GM10266 (cell line): ENCODE data around the gene PPARGC1A.

Source experiments
- DNase-seq: peaks from one replicate; pipeline ENCODE4 v3.0.0; 2012; ENCODE audit errors: extremely low spot score
- CTCF ChIP-seq: IDR thresholded peaks from 2 replicates; pipeline ENCODE4 v1.5.1; 2012; ENCODE audit warnings: mild to moderate bottlenecking, low read depth; ENCODE audit not compliant: control insufficient read depth, insufficient read depth; ENCODE audit errors: missing control alignments

Gene PPARGC1A

GRCh38 chr4:23922541-23923111 lies 32.8 kb upstream of the PPARGC1A start:
- no peak for TF ChIP-seq CTCF
- DNase-seq: no peak

- DNase-seq: no peak
- TF ChIP-seq CTCF: no peak
These were observed 32.2 kb upstream of the PPARGC1A start for GRCh38 chr4:23922013-23922412.

DNA sequence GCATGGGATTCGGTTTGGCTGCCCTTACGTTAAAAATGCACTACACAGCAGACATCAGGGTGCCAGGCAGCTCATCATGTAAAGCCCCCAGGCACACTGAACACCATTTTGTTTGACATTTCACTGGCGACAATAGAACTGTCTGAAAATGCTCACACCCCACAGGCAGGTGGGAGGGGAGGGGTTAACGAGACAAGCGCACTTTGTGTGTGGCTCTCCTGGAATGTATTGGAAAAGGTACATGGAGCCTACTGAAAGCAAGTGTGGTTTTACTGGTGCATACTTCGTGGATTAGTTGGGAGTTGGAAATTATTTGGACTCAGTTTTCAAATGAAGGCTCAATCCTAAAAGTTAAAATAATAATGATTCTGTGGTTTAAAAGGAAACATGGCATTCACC lies 31.6 kb upstream of the PPARGC1A start:
- no peak for DNase-seq
- no peak for TF ChIP-seq CTCF

GRCh38 chr4:23920716-23921446 lies 31.0 kb upstream of the PPARGC1A start:
- DNase-seq: no peak
- no peak for TF ChIP-seq CTCF

- no peak for TF ChIP-seq CTCF
- no peak for DNase-seq
These were observed 30.4 kb upstream of the PPARGC1A start for GRCh38 chr4:23920296-23920695.

DNA sequence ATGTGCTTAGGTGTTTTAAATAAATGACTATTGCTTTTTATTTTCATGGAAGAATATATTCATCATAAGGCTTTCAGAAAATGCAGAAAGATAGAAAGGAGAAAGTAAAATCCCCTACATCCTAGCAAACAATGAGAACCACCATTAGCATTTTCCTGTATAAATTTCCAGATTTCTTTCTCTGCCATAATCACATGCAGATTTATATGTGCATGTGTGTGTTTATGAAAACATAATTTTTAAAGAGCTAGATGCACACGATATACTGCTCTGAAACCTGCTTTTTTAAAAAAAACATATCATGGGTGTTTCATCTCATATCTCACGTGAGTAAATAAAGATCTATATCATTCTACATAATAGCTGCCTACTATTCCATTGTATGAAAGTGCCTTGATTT lies 26.4 kb upstream of the PPARGC1A start:
- no peak for TF ChIP-seq CTCF
- DNase-seq: no peak

- no peak for DNase-seq
- no peak for TF ChIP-seq CTCF
These were observed 25.7 kb upstream of the PPARGC1A start for GRCh38 chr4:23915459-23916132.
